Stimulated activated CD4-positive, alpha-beta T cell treated with anti-CD3 and anti-CD28 coated beads, Interleukin-15, amount 100 ng/mL, for 48 hours (primary cell): ENCODE results near the gene ETV3.

Source experiments
- DNase-seq, 2 donors: peaks; one replicate each; pipeline ENCODE4 v3.0.0-alpha.2; 2020; ENCODE audit warnings: low read depth in 2 of 2

Gene ETV3

GRCh38 chr1:157091186-157091585 is 47.0 kb downstream of the ETV3 start:
- DNase-seq, result no peak

GRCh38 chr1:157090771-157091170 is 47.4 kb downstream of the ETV3 start:
- no peak for DNase-seq

GRCh38 chr1:157090196-157090647 is 48.0 kb downstream of the ETV3 start:
- peak; percentile 77 to 86 for DNase-seq

GRCh38 chr1:157089789-157090188 is 48.4 kb downstream of the ETV3 start:
- no peak for DNase-seq

GRCh38 chr1:157088607-157089006 is 49.6 kb downstream of the ETV3 start:
- no peak for DNase-seq

- no peak for DNase-seq
Measured at GRCh38 chr1:157087030-157087429, 51.2 kb downstream of the ETV3 start.

GRCh38 chr1:157086299-157086698 is 51.9 kb downstream of the ETV3 start:
- DNase-seq, result no peak

GRCh38 chr1:157085421-157085820 is 52.8 kb downstream of the ETV3 start:
- no peak for DNase-seq

- DNase-seq, result no peak
Measured at GRCh38 chr1:157084720-157085119, 53.5 kb downstream of the ETV3 start.

- no peak for DNase-seq
Measured at GRCh38 chr1:157081707-157082106, 56.5 kb downstream of the ETV3 start.

- DNase-seq, result no peak
Measured at GRCh38 chr1:157080714-157081113, 57.5 kb downstream of the ETV3 start.

- no peak for DNase-seq
Measured at GRCh38 chr1:157077394-157077793, 60.8 kb downstream of the ETV3 start.

- DNase-seq, result peak; percentile 27 to 30
Measured at GRCh38 chr1:157073944-157074685, 64.1 kb downstream of the ETV3 start.
